GM19025 (cell line): ENCODE measurements around the gene HMGN3.

Source experiments
- ATAC-seq: cut with Tn5 transposase; IDR thresholded peaks from one replicate; pipeline ENCODE4 v1.9.1; 2021; ENCODE audit warnings: mild to moderate bottlenecking, low read depth, moderate library complexity; ENCODE audit not compliant: unreplicated experiment

The HMGN3 gene

DNA sequence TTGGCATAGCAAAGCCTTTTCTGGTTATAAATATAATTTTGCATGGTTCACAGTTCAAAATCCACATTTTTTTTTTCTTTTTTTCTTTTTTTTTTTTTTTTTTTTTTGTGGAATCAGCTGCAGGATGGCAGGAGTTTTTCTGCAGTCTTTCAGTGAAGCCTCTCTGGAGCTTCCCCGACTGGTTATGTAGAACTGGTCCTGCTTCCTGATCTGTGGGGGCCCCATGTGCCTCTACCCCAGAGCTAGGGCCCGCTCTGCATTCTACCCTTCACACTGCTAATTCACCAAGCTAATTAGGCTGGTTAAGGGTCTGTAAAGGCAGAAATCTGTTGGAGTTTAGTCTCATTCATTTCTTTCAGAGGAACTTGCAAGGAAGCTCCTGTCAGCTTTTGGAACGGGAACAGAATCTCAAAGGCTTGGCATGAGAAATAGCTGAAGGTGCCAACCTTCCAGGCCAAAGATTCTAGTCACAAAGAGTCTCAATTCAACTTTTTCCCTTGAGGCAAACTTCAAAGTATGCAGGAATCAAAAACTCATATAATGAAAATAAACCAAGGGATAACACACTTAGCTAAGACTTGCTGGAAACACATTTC lies 45.5 kb downstream of the HMGN3 start:
- ATAC-seq = no peak

DNA sequence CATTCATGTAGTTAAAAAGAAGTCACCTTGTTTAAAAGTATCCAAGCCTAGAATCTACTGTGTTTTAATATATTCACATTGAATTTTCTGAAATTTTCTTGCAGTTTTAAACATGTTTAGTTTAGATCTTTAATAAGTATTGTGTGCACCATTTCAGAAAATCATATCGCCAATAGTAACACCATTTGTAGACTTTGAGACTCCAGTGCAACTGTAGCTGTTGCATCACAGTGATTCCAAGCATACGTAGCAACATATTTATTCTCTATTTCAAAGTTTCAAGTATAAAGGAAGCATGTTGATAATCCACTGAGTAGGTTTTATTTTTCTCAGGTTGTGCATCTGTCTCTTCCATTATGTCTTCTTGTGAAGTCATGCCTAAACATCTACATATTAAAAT lies 46.4 kb downstream of the HMGN3 start:
- no peak for ATAC-seq

DNA sequence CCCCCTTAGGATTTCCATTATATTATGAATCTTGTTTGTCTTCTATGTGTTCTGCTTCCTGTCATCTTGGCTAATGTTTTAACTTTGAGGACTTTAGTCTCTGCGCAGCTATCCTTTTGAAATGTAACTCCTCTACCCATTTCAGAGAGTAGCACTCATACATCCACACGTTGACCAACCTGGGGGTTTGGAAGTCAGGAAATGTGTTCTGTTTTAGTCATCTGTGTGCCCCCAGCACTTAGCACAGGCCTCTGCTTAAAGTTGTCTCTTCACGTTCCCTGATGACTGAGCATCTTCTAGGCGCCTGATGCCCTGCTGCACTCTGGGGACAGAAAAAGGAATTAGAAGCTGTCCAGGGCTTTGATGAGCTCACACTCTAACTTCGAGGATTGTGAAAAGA lies 47.9 kb downstream of the HMGN3 start:
- ATAC-seq = no peak

DNA sequence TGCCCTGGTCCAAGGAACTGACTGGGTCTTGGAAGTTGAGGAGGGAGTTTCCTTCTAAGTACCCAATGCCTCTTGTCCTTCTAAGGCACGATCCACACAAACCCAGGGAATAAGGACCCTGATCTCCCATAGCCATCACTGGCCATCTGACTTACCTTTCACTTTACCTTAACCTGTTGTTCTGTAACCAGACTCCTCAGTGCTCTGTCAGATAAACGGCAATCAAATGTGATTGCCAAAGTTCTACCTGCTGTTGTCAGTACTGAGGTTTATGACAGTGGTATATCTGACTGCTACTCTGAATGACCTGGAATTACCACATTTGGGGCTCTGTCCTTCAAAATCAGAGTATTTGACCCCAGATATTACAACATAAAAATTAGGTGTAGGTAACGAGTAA lies 49.8 kb downstream of the HMGN3 start:
- ATAC-seq = no peak

DNA sequence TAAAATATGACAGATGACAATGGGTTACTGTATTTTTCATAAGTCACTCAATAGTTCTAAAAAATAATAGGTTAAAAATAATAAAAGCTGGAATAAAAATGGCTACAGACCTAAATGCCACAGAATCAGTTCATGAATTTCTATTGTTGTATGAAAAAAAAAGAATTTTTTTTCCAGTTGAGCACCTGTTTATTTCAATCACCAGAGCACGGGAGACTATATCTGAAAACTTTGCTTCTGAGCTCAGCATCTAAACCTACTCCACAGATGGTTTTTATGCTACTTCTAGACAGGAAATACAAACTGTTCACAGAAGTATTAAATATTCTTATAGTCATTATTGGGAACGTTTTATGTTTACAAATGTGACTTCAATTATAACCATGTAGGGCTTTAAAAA lies 50.4 kb downstream of the HMGN3 start:
- no peak for ATAC-seq

DNA sequence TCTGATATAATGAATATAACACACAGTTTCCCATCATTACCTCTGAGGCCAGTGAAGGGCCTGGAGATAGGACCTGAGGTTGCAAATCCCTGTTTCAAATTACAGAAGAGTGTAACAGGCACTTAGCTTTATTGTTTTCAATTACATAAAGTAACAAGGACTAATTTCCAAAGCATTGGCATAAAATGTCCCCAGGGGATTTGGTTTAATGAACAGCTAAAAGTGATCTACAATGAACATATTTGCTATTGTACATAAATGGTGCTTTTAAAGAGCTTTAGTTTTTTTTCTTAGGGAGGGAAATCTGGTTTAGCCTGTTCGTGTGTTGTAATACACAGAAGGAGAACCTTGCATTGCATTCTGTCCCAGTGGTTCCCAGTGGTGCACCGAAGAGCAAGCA lies 54.4 kb downstream of the HMGN3 start:
- no peak for ATAC-seq

DNA sequence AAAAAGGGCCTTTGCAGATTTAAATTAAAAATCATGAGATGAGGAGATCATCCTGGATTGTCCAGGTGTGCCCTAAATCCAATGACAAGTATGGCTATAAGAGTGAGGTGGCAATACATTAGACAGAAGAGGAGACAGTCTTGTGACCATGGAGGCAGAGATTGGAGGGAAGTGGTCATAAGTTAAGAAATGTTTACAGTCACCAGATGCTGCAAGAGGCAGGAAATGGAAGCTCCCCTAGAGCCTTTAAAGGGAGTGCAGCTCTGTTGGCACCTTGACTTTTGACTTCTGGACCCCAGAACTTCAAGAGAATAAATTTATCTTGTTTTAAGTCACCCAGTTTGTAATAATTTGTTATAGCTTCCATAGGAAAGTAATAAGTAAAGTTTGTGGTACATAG lies 61.1 kb downstream of the HMGN3 start:
- no peak for ATAC-seq

DNA sequence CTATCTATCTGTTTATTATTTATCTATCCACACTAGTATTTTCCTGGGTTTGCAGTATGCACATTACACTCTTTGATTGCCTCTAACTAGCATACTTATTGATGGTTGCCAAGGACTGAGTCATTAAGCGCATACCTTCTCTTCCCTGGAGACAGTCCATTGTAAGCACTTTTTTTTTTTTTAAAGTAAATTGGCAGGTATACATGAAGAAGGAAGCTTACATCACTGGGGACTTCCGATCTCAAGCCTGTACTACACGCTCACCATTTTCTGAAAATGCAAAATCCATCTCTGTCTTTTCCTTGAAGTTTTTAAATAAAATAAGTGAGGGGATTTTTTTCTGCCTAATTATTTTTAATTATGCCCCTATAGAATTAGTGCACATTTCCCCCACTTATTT lies 63.5 kb downstream of the HMGN3 start:
- ATAC-seq = no peak

DNA sequence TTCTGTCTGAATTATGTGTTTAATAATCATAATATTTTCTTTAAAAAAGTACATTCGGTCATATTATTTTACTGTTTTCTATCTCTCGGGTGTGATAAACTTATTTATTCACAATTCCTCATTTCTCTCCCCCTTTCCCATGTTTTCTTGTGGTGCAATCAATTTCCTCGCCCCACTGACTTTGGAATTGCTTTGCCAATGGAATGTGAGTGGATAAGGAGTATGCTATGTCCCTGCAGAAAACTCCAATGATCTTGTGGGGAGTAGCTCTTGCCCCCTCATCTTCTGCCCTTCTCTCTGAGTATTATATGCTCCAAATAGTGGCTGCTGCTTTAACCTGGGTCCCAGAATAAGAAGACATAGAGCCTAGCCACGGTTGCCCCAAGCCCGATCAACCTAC lies 64.1 kb downstream of the HMGN3 start:
- no peak for ATAC-seq

DNA sequence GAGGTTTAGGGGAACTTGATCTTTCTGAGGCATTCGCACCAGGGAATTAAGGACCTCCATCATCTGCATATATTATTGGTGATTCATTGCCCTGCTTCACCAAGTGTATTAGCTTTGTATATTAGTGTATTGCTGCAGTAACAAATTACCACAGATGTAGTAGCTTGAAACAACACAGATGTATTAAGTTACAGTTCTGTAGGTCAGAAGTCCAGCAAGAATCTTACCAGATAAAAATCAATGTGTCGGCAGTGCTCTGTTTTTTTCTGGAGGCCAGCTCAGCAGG lies 65.8 kb downstream of the HMGN3 start:
- no peak for ATAC-seq

DNA sequence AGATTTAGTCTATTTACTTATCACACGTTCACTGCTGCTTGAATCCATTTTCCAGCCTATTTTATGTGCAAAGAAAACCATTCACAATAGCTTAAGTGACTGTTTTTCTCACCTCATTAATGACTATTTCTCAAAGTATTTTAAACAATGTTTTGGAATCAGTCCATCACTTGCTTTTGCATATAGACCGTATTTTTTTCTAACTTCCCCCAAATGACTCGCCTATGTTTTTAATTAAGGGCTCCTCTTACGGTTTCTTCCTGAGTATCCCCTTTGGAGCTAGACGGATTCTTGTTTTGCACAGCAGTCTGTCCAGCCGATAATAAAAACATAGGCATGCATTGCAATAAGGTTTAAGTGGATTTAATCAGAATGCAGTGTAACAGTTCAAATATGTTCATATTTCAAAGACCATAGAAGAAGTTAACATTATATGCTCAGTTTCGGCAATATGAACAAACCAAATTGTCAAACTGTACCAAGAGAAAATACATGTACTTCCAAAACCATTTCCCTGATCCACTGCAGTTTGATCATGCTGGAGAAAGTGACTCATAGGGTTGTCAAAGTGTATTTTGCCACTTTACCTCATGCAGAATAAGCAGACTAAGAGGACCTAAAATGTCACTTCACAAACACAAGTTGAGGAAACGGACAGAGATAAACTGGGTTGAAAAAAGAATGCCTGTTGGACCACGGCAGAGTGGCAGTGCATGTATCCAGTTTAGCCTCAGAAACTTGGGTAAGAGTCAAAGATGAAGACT lies 66.4 kb downstream of the HMGN3 start:
- ATAC-seq = no peak

DNA sequence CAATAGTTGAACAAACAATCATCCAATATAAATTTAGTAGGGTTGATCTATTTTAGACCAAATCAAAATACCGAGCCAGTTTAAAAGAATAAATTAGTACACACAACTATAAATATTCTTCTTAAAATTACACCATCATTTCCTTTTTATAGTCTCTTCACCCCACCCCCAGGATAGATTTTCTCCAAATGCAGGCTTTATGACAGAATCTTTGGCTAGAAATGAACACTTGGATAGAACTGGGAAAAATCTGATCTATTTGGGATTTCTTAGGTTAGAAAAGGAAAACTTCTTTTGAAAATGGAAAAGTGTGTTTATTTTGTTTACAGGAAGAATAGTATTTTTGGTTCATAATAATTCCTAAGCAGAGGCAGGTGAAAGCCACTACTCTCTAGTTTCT lies 74.6 kb downstream of the HMGN3 start:
- no peak for ATAC-seq

DNA sequence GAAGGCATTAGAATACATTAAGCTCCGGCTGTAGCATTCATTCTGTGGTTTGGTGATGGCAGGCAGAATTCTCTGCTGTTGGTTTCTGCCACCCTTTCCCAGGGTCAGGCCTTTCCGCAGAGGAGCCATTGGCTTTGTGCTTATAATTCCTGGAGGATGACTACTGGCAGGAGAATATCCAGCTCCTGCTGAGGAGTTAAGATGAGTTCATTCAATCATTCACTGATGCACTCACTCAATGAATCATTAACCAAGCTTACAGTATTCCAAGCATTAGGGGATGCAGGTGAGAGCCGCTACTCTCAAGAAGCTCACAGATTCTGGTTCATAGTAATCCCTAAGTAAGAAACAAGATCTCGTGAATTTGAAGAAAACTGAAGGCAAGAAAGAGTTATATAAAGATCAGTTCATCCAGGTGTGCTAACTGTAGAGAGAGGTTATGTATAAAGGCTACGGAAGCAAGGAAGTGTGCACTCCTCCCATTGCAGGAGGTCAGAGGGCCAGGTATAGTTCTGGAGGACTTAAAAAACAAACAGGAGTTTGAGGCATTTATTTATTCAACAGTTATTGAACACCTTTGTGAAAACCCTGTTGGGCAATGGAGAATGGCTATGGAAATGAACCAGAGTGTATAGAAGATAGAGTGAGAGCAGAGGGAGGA lies 75.5 kb downstream of the HMGN3 start:
- ATAC-seq = no peak

DNA sequence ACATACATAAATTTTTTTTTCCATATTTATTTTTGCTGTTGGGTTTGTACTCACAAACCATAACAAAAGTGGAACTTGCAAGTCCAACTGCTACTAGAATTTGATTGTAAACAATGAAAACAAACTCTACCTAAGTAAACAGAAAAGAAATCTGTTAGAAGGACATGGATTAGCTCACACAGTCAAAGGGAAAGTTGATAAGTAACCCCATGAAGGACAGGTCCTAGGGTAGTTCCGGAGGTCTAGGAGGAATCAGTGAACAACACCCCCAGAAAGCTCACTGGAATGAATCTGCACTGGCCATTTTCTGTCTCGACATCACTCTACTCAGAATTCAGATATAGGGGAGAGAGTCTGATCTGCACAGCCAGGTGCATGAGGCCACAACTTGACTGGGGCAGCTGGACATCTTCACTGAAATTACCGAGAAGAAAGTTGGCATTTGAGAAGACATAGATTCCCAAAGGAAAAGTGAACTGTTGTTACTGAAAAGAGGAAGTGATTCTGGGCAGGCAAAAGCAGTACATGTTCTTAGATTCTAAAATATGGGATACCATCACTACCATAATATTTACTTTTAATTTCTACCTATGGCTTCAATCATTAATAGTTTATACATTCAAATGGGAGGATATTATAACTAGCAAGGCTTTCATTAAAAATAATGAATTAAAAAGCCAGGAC lies 76.4 kb downstream of the HMGN3 start:
- ATAC-seq = no peak

DNA sequence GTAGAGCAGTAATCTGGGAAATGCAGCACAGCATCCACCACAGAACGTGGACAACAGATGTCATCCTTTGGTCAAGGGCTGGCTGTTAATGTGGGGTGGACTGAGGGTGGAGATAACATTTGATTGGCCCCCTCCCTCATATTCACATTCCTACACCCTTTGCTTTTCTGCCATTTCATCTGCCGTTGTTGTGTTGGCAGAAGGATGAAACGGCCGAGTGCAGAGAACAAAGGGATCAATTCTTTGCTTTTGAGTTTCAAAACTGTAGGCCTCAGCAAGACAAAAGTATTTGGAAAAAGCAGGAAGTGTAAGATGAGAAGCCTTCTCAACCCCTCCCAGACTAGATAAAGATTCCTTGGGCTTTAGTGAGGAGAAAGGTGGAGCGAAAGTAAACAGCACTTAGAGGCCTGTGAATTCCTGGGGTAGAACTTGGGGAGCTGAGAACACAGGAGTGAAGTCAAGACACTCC lies 82.2 kb downstream of the HMGN3 start:
- no peak for ATAC-seq
